Dermis blood vessel endothelial cell (primary cell): ENCODE data around the gene IFITM10. TPM values are rescaled to one million over a fixed set of nuclear protein-coding genes. Genes with fewer than 3 reads are reported as not detected.
"Not testable (repeated sequence)": the region's sequence is repeated elsewhere in the genome, so short reads cannot be mapped to it uniquely, and the experiment has no call there.

Experiments
- DNase-seq: peaks from one replicate; pipeline ENCODE4 v3.0.0; 2010
- total RNA-seq: library from RNA; depleted of rRNA; stranded (reverse); fragments of >200 nt; gene quantifications from 2 replicates; pipeline ENCODE4 v1.2.3, GENCODE V29; 2014

Gene IFITM10
- total RNA-seq, 1 donor from 2014 or later: 1.5 TPM

DNA sequence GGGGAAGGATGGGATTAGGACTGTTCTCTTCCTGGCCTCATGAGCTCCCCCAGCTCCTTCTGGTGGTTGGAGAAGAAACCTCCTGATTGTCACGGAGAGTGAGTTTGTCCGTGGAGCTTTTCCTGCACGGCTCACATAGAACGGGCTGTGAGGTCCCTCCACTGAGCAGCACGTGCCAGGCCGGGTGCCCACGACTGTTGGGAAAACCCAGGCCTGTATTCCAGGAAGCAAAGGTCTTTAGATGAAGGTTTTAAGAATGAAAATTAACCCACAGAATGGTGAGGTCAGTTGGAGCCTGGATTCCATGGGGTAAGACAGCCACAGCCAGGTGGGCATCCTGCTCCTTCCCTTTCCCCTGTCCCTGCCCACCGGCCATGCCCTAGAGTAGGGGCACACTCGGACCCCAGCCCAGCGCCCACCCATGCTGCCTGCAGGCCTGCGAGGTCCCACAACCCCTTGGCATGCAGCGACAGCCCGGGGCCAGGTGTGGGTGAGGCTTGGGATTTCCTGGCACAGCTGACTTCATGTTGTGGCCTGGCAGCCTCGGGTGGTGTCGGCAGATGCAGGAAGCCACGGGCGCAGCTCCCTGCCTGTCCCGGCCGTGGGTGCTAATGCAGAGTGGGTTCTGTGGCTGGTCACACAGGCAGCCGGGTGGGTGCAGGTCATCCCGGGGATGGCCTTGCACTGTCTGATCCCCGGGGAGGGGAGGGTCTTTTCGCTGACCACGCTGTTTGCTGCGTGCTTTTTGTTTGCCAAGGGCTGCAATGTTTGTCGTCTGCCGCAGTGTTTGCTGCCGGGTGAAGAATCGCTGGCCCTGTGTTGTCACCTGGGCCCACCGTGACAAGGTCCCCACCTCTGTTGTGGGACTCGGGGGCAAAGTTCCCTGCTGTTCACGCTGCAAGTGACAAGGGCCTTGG, 60.9 kb downstream of the IFITM10 start:
- DNase-seq: not testable (repeated sequence)

DNA sequence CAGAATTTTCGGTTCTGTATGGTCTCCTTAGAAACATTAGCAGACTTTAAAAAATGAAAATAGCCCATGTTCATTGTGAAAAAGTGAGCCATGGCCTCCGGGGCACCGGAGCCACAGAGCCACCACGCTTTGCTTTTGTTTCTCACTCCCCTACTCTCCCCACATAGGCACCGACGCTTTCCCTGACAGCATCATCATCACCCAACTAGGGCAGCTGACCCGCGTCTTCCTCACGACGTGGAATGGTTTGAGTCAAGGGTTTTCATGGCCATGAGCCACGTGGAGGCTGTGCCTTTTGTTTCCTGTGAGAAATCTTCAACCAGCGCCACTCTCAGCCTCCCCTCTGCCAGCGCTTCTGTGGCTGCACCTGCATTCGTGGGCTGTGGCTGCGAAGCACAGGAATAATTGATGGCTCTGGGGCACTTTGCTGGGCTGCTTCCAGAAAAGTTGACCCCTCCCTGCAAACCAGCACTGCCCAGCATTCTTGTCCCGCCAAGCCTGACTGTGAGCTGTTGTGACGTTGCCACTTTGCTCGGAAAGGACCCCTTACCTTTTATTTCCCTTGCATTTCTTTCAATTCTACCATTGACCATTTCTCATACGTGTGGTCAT, 62.0 kb downstream of the IFITM10 start:
- not testable (repeated sequence) for DNase-seq

DNA sequence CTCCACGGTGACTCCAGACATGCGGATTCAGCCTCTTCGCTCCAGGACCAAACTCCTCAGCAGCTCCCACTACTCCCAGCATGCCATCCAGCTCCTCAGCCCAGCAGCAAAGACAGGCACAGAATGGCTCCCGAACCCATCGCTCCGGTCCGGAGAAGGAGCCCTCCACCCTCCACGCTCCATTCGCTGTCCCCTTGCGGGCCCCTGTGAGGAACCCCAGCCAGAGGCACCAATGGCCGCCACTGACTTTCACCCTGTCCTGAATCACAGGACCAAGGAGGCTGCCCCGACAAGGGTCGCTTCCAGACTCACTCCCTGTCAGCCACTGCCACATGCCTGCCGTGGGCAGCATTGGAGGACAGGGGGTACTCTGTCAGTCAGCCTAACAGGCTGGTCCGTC, 64.2 kb downstream of the IFITM10 start:
- DNase-seq: not testable (repeated sequence)

DNA sequence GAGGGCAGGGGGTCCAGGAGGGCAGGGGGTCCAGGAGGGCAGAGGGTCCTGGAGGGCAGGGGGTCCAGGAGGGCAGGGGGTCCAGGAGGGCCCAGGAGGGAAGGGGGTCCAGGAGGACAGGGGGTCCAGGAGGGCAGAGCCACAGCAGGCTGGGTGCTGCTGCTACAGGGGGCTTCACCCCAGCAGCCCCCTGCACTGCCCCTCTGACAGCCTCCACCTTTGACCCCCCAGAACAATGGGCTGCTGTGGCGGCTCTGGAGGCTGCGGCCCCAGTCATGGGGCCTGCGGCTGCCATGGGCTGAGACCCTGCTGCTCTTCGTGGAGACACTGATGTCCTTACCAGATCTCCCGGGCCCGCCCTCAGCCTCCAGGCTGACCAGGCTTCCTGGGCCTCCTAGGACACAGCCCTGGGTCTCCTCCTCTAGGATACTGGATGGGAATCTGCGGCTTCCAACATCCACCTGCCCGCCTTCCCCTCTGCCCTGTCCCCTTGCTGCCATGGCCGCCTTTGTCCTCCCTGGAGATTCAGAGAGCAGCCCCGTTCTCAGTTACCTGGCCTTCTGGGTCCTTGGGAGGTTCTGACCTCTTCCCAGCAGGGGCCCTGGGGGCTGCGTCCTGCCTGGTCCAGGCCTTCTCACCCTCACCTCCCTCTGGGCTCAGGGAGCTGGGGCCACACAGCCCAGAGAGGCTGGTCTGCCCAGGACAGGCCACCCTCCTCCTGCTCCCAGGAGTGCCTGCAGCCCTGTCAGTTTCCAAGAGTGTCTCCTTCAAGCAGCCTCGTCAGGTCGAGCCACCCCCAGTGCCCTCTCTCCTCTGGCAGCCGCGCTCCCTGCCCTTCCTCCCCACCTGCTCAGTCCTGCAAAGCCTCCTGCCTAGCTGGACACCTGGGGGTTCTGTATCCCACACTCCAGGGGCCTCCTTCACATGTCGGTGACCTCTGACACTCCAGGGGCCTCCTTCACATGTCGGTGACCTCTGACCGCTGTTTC, 65.2 kb downstream of the IFITM10 start:
- not testable (repeated sequence) for DNase-seq

DNA sequence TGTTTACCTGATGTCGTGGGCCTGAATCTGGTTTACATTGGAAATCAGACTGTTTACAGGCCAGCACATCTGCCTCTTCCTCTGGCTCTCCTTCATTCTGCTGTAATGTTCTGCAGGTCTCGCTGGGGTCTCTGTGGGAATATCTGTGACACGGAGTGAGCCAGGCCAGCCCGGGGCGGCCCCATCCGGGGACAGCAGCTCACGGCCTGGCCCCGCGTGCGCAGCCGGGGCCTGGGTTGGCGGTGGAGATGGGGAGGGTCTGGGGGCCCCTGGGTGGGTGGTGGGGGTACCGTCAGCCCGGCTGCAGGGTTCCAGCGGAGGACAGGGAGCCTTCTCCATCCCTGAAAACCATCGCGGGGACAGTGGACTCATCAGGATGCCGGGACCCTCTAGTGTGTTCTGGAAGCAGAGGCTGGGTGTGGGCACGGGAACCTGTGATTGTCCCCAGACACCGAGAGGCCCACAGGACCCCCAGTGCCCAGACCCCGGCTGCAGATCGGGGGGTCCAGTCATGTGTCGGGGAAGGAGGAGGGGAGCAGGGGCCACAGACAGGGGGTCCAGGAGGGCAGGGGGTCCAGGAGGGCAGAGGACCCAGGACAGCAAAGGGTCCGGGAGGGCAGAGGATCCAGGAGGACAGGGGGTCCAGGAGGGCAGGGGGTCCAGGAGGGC, 66.4 kb downstream of the IFITM10 start:
- DNase-seq: not testable (repeated sequence)

DNA sequence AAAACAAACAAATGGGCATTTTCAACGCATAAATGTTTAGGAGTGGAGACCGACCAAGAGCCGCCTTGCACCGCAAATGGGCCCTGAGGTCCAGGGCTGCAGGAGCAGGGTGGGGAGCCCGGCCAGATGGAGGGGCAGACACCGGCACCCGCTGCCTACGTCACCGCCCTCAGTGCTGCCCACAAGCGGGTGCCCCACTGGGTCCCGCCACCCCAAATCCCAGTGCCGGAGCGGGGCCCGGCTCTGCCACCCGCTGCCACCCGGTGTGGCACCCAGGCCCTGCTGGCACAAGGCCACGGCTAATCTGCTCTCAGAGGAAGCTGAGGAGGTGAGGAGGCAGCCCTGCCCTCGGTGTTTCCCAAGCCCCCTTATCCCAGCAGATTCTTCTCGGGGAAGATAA, 67.2 kb downstream of the IFITM10 start:
- DNase-seq: not testable (repeated sequence)

Other genes starting within 250 kb of the IFITM10 start
- gene DUSP8, start 178.3 kb downstream of the IFITM10 start, total RNA-seq: 0.37 and 1.2 TPM in 2 replicates
- gene KRTAP5-1, start 165.3 kb downstream of the IFITM10 start, total RNA-seq: not detected in 2 replicates
- not detected in 2 replicates for gene KRTAP5-2, start 152.3 kb downstream of the IFITM10 start, total RNA-seq
- not detected in 2 replicates for gene KRTAP5-3, start 142.1 kb downstream of the IFITM10 start, total RNA-seq
- gene KRTAP5-4, start 128.5 kb downstream of the IFITM10 start, total RNA-seq: not detected in 2 replicates
- not detected in 2 replicates for gene KRTAP5-5, start 120.8 kb downstream of the IFITM10 start, total RNA-seq
- gene KRTAP5-6, start 53.4 kb downstream of the IFITM10 start, total RNA-seq: 0.28 TPM in 1 of 2 replicates, not detected in the other
- gene CTSD, start 13.3 kb upstream of the IFITM10 start, total RNA-seq: 383 and 407 TPM in 2 replicates
- not detected in 2 replicates for gene SYT8, start 84.4 kb upstream of the IFITM10 start, total RNA-seq
- not detected in 2 replicates for gene TNNI2, start 88.4 kb upstream of the IFITM10 start, total RNA-seq
- 0.42 TPM in 1 of 2 replicates, not detected in the other for gene LSP1, start 102.5 kb upstream of the IFITM10 start, total RNA-seq
- gene PRR33, start 141.3 kb upstream of the IFITM10 start, total RNA-seq: not detected in 2 replicates
- gene TNNT3, start 169.1 kb upstream of the IFITM10 start, total RNA-seq: not detected in 2 replicates
- 74.5 and 128 TPM in 2 replicates for gene MRPL23, start 196.7 kb upstream of the IFITM10 start, total RNA-seq
- gene H19, start 247.2 kb upstream of the IFITM10 start, total RNA-seq: 9.7 and 66.4 TPM in 2 replicates